ENCODE data around the gene TTC9B.
A peak's percentile ranks its signal among the peaks of the same experiment; 100 is the strongest.

The TTC9B gene

GRCh38 chr19:40234429-40235237 lies 16.4 kb upstream of the TTC9B start:
- Mint-ChIP-seq H3K27me3 (ENCODE audit: low read depth, poor library complexity) (no peaks in the 10 kb centered on the region), H3K27ac (peak overlapping the region; percentile 81), H3K36me3 (ENCODE audit: low read depth) (peaks cover 11% of the 10 kb centered on the region), H3K9me3 (no peaks in the 10 kb centered on the region), H3K4me3 (no peak overlapping the region), H3K4me1 (peaks cover 37% of the 10 kb centered on the region)
- DNase-seq = no peak
- TF ChIP-seq, protein P1, sequence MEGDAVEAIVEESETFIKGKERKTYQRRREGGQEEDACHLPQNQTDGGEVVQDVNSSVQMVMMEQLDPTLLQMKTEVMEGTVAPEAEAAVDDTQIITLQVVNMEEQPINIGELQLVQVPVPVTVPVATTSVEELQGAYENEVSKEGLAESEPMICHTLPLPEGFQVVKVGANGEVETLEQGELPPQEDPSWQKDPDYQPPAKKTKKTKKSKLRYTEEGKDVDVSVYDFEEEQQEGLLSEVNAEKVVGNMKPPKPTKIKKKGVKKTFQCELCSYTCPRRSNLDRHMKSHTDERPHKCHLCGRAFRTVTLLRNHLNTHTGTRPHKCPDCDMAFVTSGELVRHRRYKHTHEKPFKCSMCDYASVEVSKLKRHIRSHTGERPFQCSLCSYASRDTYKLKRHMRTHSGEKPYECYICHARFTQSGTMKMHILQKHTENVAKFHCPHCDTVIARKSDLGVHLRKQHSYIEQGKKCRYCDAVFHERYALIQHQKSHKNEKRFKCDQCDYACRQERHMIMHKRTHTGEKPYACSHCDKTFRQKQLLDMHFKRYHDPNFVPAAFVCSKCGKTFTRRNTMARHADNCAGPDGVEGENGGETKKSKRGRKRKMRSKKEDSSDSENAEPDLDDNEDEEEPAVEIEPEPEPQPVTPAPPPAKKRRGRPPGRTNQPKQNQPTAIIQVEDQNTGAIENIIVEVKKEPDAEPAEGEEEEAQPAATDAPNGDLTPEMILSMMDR (IDR thresholded peaks at IDR 0.05) = no peak

DNA sequence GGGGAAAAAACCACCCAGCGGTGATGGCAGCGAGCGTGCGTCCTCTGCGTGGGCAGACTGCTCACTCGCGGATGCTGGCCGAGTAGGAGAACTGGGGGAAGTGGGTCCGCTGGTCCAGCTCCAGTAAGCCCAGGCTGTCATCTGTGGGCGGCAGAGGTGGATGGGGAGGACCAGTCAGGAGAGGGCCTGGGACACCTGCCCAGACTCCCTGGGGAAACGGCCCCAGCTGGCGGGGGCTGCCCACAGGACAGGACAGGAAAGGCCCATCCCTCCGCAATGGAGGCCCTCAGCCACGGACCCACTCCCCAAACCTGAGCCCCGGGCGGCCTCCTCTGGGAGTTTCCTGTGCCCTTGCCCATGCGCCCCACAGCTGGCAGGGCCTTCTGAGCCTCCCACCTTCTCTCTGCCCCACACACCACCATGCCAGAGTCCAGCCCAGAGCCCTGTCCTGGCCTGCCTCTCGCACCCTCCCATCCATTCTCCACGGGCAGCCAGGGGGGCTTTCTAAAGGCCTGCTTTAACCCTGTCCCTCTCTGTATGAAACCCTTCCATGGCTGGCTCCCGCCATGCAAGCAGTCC lies 15.7 kb upstream of the TTC9B start:
- H3K9me3 Mint-ChIP-seq = no peaks in the 10 kb centered on the region

DNA sequence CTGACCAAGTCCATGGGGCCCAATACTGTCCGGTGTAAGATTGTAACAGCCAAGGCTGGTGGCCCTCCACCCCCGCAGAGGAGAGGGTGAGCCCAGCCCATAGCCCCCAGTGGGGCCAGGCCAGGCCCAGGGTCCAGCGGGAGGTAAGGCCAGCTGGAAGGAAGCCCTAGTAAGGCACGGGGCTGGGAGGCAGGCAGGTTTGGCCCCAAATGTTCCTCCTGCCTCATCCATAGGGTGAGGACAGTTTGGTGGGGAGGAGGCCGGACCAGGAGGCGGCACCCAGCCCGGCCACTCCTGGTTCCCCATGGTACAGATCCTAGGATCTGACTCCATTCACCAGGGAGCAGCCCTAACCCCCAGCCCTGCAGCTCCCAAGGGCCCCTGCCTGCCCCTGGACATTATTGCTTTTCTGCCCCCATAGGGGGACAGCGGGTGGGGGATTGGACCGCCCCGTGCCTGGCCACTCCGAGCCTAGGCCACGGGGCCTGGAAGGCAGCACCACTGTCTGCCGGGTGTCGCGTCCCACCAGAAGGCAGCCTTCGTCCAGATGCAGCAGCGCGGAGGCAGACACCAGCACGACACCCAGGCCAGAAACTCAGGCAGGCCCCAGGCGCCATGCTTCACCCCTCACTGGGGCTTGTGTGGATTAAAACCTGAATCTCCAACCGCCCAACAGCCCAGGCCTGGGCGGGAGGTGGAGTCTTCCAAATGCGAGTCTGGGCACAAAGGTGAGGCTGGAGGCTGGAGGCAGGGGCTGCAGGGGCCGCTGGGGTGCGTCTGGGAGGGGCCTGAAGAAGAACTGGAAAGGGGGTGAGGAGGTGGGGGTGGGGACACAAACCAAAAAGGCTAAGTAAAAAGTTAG lies 15.0 kb upstream of the TTC9B start:
- Mint-ChIP-seq H3K27ac (no peak overlapping the region), H3K4me3 (no peak overlapping the region), H3K9me3 (no peaks in the 10 kb centered on the region), H3K27me3 (ENCODE audit: low read depth, poor library complexity) (peaks cover 3% of the 10 kb centered on the region), H3K36me3 (ENCODE audit: low read depth) (peaks cover 9% of the 10 kb centered on the region), H3K4me1 (peaks cover 48% of the 10 kb centered on the region)
- TF ChIP-seq, protein P1 (IDR thresholded peaks at IDR 0.05) = no peak
- no peak for DNase-seq

More for the DNA sequence above, 15.7 kb upstream of the TTC9B start:
- Mint-ChIP-seq H3K4me1 (peaks cover 44% of the 10 kb centered on the region), H3K27me3 (ENCODE audit: low read depth, poor library complexity) (peaks cover under 1% of the 10 kb centered on the region), H3K27ac (no peak overlapping the region), H3K36me3 (ENCODE audit: low read depth) (peaks cover 11% of the 10 kb centered on the region), H3K4me3 (no peak overlapping the region)
- TF ChIP-seq, protein P1 (IDR thresholded peaks at IDR 0.05) = no peak
- no peak for DNase-seq

- Mint-ChIP-seq H3K4me1 (peaks cover 52% of the 10 kb centered on the region), H3K27ac (peak overlapping the region; percentile 74), H3K4me3 (peak overlapping the region; percentile 70), H3K9me3 (no peaks in the 10 kb centered on the region), H3K36me3 (ENCODE audit: low read depth) (peaks cover 6% of the 10 kb centered on the region), H3K27me3 (ENCODE audit: low read depth, poor library complexity) (peaks cover 3% of the 10 kb centered on the region)
- DNase-seq = peak; percentile 27
- TF ChIP-seq, protein P1 (IDR thresholded peaks at IDR 0.05) = no peak
Observed at GRCh38 chr19:40232479-40232878, 14.3 kb upstream of the TTC9B start.

DNA sequence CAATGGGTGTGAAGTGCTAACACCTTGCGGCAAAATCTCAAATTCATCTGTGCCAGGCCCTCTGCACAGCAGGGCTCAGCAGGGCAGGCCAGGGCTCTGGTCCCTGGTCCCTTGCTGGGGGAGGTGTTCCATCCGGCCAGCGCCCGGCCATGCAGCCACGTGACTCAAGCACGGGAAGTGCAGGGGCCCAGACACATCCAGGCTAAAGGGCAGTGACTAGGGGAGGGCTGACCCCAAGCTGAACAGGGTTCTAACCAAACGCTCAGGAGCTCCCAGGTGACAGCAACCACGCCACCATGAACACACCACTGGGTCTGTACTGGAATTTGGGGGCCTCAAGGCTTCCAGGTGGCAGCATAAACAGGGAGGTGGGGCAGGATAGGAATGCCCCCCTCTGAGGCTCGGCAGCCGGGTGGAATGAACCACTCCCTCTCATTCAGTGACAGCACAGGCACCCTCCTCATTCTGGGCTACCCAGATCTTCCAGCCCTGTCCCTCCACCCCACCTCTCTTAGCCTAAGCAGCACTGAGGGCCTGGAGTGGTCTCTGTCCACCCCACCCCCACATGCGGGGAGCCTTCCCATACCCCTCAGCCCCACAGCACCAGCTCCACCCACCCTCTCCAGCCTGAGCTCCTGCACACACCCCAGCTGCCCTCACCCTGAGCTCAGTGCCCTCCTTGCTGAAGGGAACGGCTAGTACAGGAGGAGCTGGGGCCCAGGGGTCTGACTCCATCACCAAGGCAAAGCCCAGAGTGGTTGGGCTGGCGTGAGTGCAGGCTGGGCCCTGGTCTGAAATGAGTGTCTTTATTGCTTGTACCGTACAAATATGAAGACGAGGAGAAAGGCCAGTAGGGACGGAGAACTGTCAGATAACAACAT lies 13.6 kb upstream of the TTC9B start:
- peak; percentile 50 for DNase-seq
- no peaks in the 10 kb centered on the region for H3K9me3 Mint-ChIP-seq
- H3K36me3 Mint-ChIP-seq (ENCODE audit: low read depth) = peaks cover 2% of the 10 kb centered on the region
- peak overlapping the region; percentile 98 for H3K27ac Mint-ChIP-seq
- TF ChIP-seq, protein P1 (IDR thresholded peaks at IDR 0.05) = no peak
- H3K4me3 Mint-ChIP-seq = peak overlapping the region; percentile 47
- H3K27me3 Mint-ChIP-seq (ENCODE audit: low read depth, poor library complexity) = peaks cover 5% of the 10 kb centered on the region
- peaks cover 54% of the 10 kb centered on the region for H3K4me1 Mint-ChIP-seq

All from nephron progenitor cell (in vitro differentiated cells).